Lung (tissue), 12 donors: ENCODE results near the gene MEF2A. TPM values are rescaled to one million over a fixed set of nuclear protein-coding genes. Genes with fewer than 3 reads are reported as not detected.

Experiments used
- ATAC-seq: fragments of 200-7000 bp; cut with Tn5 transposase; one replicate; pipeline ENCODE4 v1.9.1; 2020; ENCODE audit warnings: moderate number of reproducible peaks; ENCODE audit not compliant: insufficient read depth, low FRiP score
- DNase-seq, 3 donors: peaks; one replicate each; pipeline ENCODE4 v3.0.0-alpha.2; 2013 to 2017
- H3K27ac ChIP-seq, 2 donors: one replicate each; pipeline ENCODE4 v1.5.1; 2013; ENCODE audit warnings: mild to moderate bottlenecking in 2 of 2, moderate library complexity in 2 of 2, control low read depth in 1 of 2, inconsistent platforms in 1 of 2, low read depth in 1 of 2, low read length in 1 of 2
- H3K27me3 ChIP-seq, 3 donors: one replicate each; pipeline ENCODE4 v1.5.1; 2013; ENCODE audit warnings: low read length in 2 of 3; ENCODE audit not compliant: control insufficient read depth in 3 of 3, insufficient read depth in 3 of 3
- H3K36me3 ChIP-seq, 4 donors: one replicate each; pipeline ENCODE4 v1.5.1; 2013; ENCODE audit warnings: low read length in 4 of 4, mild to moderate bottlenecking in 1 of 4, moderate library complexity in 1 of 4; ENCODE audit not compliant: control insufficient read depth in 4 of 4, insufficient read depth in 4 of 4
- H3K4me1 ChIP-seq, 5 donors: one replicate each; pipeline ENCODE4 v1.5.1; 2013; ENCODE audit warnings: low read length in 5 of 5, mild to moderate bottlenecking in 2 of 5, moderate library complexity in 1 of 5; ENCODE audit not compliant: control insufficient read depth in 5 of 5, insufficient read depth in 5 of 5
- H3K4me3 ChIP-seq: one replicate; pipeline ENCODE4 v1.5.1; 2013; ENCODE audit warnings: mild to moderate bottlenecking, control low read depth, moderate library complexity
- H3K9ac ChIP-seq, 2 donors: one replicate each; pipeline ENCODE4 v1.5.1; 2013; ENCODE audit warnings: low read length in 2 of 2, control low read depth in 1 of 2; ENCODE audit not compliant: insufficient read depth in 1 of 2
- H3K9me3 ChIP-seq, 4 donors: one replicate each; pipeline ENCODE4 v1.5.1; 2013; ENCODE audit warnings: low read length in 3 of 4, mild to moderate bottlenecking in 1 of 4, moderate library complexity in 1 of 4; ENCODE audit not compliant: control insufficient read depth in 4 of 4, insufficient read depth in 3 of 4
- CTCF ChIP-seq: IDR thresholded peaks from 2 replicates; pipeline ENCODE4 v1.5.1; 2012; ENCODE audit warnings: mild to moderate bottlenecking; ENCODE audit errors: control extremely low read depth, extremely low read depth
- WGBS, 2 donors: extraction: QIAGEN DNeasy Blood & Tissue Kit; methylation state at CpG; one replicate each; pipeline ENCODE4 v1.1.7; 2013; 5-methylcytosine and 5-hydroxymethylcytosine counted together
- polyA plus RNA-seq, 2 donors: library from polyadenylated mRNA; stranded (reverse); fragments of 200-250 nt; gene quantifications; one replicate each; pipeline ENCODE4 v1.2.1, GENCODE V29; 2013
- total RNA-seq, 2 donors: library from RNA; depleted of rRNA in 1 of 2; stranded (reverse); fragments of >200 nt in 1 of 2; gene quantifications; one replicate each; pipeline ENCODE4 v1.2.1, GENCODE V29; 2014 to 2021
- donor health status: control.
- donor health status: control.
- donor health status: Bipolar disorder and iron deficiency.
- donor health status: healthy.
- donor health status: DM: yes; HTN: yes; CAD: no.

MEF2A gene
- total and polyA plus RNA-seq, 4 donors = 26.0 to 140 (median 48.1) TPM

DNA sequence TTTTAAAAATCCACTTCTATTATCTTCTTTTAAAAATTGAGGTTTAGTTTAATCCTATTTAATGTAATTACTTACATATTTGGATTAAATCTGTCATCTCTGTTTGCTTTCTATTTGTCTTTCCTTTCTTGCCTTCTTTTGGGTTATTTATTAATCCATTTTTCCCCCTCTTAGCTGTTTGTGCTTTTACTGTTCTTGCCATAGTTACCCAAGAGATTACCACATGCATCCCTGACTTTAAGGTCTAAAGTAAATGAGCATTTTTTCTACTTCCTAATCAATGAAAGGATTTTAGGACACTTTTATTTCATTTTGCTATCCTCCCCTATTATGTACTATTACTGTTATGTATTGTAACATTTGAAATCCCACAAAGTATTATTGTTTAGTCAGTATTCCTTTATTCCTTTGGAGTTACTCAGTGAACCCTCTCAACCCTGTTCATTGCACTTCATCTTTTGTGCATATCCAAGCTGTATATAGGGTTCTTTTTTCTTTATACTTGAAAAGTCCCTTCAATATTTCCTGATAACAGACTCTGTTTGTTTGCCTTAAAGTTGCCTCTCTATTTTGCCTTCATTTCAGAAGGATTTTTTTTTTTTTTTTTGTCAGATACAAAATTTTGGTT is 62.7 kb downstream of the MEF2A start:
- peaks cover 0 to 13% (median 1%) of the 10 kb centered on the region in 5 donors for H3K4me1 ChIP-seq
- H3K4me3 ChIP-seq = no peak overlapping the region
- no peaks in the 10 kb centered on the region for H3K36me3 ChIP-seq
- H3K9me3 ChIP-seq = no peaks in the 10 kb centered on the region
- no peak for DNase-seq
- H3K27ac ChIP-seq = no peak overlapping the region
- ATAC-seq = no peak
- no peaks in the 10 kb centered on the region for H3K27me3 ChIP-seq
- no peak for TF ChIP-seq CTCF
- H3K9ac ChIP-seq = no peak overlapping the region

GRCh38 chr15:99630607-99631131 is 64.9 kb downstream of the MEF2A start:
- Histone ChIP-seq H3K27me3 (no peaks in the 10 kb centered on the region), H3K9ac (no peak overlapping the region), H3K27ac (peak overlapping the region; percentile 73 to 91), H3K9me3 (no peaks in the 10 kb centered on the region), H3K4me3 (no peak overlapping the region), H3K4me1 (peaks cover 0 to 22% (median 1%) of the 10 kb centered on the region in 5 donors), H3K36me3 (peaks cover 0 to 6% (median under 1%) of the 10 kb centered on the region in 4 donors)
- TF ChIP-seq CTCF = no peak
- 92 to 96% methylated on average over 7 of the region's 7 CpGs for WGBS, 2 donors
- DNase-seq (no peak), ATAC-seq (no peak)

DNA sequence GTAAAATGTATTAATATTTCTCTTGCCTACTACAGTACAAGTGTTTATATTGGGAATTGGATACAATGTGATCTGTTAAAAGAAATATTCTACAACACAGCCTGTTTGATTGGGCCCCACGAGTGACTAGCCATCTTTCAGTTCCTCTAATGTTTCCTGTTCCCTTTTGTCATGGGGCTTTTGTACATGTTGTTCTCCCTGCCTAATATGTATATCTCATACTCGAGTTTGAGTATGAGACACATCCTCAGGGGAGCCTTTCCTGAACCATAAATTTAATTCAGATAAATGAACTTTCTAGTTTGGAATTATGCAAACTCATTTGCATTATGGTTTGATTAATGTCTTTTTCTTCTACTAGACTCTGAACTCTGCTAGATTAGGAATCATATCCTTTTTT is 65.5 kb downstream of the MEF2A start:
- H3K36me3 ChIP-seq = peaks cover 0 to 9% (median 3%) of the 10 kb centered on the region in 4 donors
- 4 to 22% methylated on average over 2 of the region's 2 CpGs for WGBS, 2 donors
- peaks cover 0 to 22% (median 1%) of the 10 kb centered on the region in 5 donors for H3K4me1 ChIP-seq
- no peak for DNase-seq
- H3K27ac ChIP-seq = no peak overlapping the region
- no peaks in the 10 kb centered on the region for H3K9me3 ChIP-seq
- no peak for TF ChIP-seq CTCF
- H3K9ac ChIP-seq = no peak overlapping the region
- ATAC-seq = peak; percentile 43
- no peaks in the 10 kb centered on the region for H3K27me3 ChIP-seq
- no peak overlapping the region for H3K4me3 ChIP-seq
